Spinal cord (tissue), 10 donors: ENCODE results near the gene CAMKV. TPM values are rescaled to one million over a fixed set of nuclear protein-coding genes. Genes with fewer than 3 reads are reported as not detected.

Experiments used
- DNase-seq, 6 donors: peaks; one replicate each; pipeline versions ENCODE4 v3.0.0 to v3.0.0-alpha.2; 2013 to 2015; ENCODE audit warnings: low spot score in 6 of 6, low read depth in 4 of 6
- H3K27ac ChIP-seq: one replicate; pipeline ENCODE4 v1.5.1; 2013; ENCODE audit warnings: low read depth, low read length, control low read depth
- H3K27me3 ChIP-seq: one replicate; pipeline ENCODE4 v1.6.1; 2013; ENCODE audit warnings: low read length; ENCODE audit not compliant: control insufficient read depth, insufficient read depth
- H3K36me3 ChIP-seq: one replicate; pipeline ENCODE4 v1.6.1; 2013; ENCODE audit warnings: low read length; ENCODE audit not compliant: control insufficient read depth, insufficient read depth
- H3K4me1 ChIP-seq: one replicate; pipeline ENCODE4 v1.6.1; 2013; ENCODE audit warnings: low read length; ENCODE audit not compliant: control insufficient read depth, insufficient read depth
- H3K4me3 ChIP-seq: one replicate; pipeline ENCODE4 v1.5.1; 2013; ENCODE audit warnings: low read depth, low read length, control low read depth
- H3K9me3 ChIP-seq: one replicate; pipeline ENCODE4 v1.6.1; 2013; ENCODE audit warnings: low read length; ENCODE audit not compliant: control insufficient read depth, insufficient read depth
- WGBS: methylation state at CpG from one replicate; pipeline ENCODE4 v1.1.5; 2013; ENCODE audit warnings: missing lambda C conversion rate; ENCODE audit not compliant: insufficient coverage; 5-methylcytosine and 5-hydroxymethylcytosine counted together
- polyA plus RNA-seq, 2 donors: library from polyadenylated mRNA; unstranded; fragments of 120-200 nt; gene quantifications; one replicate each; pipeline ENCODE4 v1.2.1, GENCODE V29; 2013; ENCODE audit not compliant: insufficient read length in 2 of 2
- total RNA-seq, 2 donors: library from RNA; depleted of rRNA in 1 of 2; stranded (reverse); fragments of 120-200 nt in 1 of 2; fragments of >200 nt in 1 of 2; gene quantifications; one replicate each; pipeline versions ENCODE4 v1.2.3 to v1.2.4, GENCODE V29; 2013 to 2014
- donor health status: healthy.

Gene CAMKV
- total and polyA plus RNA-seq, 4 donors = 17.1 to 115 (median 74.1) TPM

GRCh38 chr3:49877716-49878115 lies 8.0 kb upstream of the CAMKV start:
- no CpG with 5 or more reads among the region's 2 CpGs for WGBS
- no peaks in the 10 kb centered on the region for H3K9me3 ChIP-seq
- no peak overlapping the region for H3K27ac ChIP-seq
- peak in 1 of 6 donors; percentile 93 for DNase-seq
- no peak overlapping the region for H3K4me3 ChIP-seq
- no peaks in the 10 kb centered on the region for H3K36me3 ChIP-seq
- peaks cover 31% of the 10 kb centered on the region for H3K4me1 ChIP-seq
- no peaks in the 10 kb centered on the region for H3K27me3 ChIP-seq

- 87% methylated on average over 5 of the region's 5 CpGs for WGBS
- DNase-seq = no peak
- H3K27ac ChIP-seq = no peak overlapping the region
- H3K36me3 ChIP-seq = no peaks in the 10 kb centered on the region
- no peak overlapping the region for H3K4me3 ChIP-seq
- H3K4me1 ChIP-seq = peaks cover 39% of the 10 kb centered on the region
- no peaks in the 10 kb centered on the region for H3K9me3 ChIP-seq
- H3K27me3 ChIP-seq = no peaks in the 10 kb centered on the region
These were observed 6.9 kb upstream of the CAMKV start for GRCh38 chr3:49876567-49876966.

- H3K4me1 ChIP-seq = peaks cover 52% of the 10 kb centered on the region
- WGBS = 95% methylated on average over 8 of the region's 8 CpGs
- no peaks in the 10 kb centered on the region for H3K9me3 ChIP-seq
- H3K27ac ChIP-seq = peak overlapping the region; percentile 8
- DNase-seq = no peak
- no peak overlapping the region for H3K4me3 ChIP-seq
- H3K27me3 ChIP-seq = peaks cover 5% of the 10 kb centered on the region
- H3K36me3 ChIP-seq = no peaks in the 10 kb centered on the region
These were observed 3.9 kb upstream of the CAMKV start for GRCh38 chr3:49873623-49874022.

- peaks cover 60% of the 10 kb centered on the region for H3K4me1 ChIP-seq
- 15% methylated on average over 4 of the region's 4 CpGs for WGBS
- no peak overlapping the region for H3K27ac ChIP-seq
- no peaks in the 10 kb centered on the region for H3K36me3 ChIP-seq
- peaks cover 6% of the 10 kb centered on the region for H3K27me3 ChIP-seq
- DNase-seq = peak in 2 of 6 donors; percentile 70 to 76
- H3K4me3 ChIP-seq = no peak overlapping the region
- H3K9me3 ChIP-seq = no peaks in the 10 kb centered on the region
These were observed 3.1 kb upstream of the CAMKV start for GRCh38 chr3:49872801-49873281.

GRCh38 chr3:49871531-49872153 lies 1.9 kb upstream of the CAMKV start:
- H3K9me3 ChIP-seq = no peaks in the 10 kb centered on the region
- 31% methylated on average over 9 of the region's 10 CpGs for WGBS
- H3K4me3 ChIP-seq = no peak overlapping the region
- peaks cover 71% of the 10 kb centered on the region for H3K4me1 ChIP-seq
- no peaks in the 10 kb centered on the region for H3K36me3 ChIP-seq
- H3K27me3 ChIP-seq = peaks cover 6% of the 10 kb centered on the region
- peak in 2 of 6 donors; percentile 49 to 53 for DNase-seq
- H3K27ac ChIP-seq = peak overlapping the region; percentile 50

- DNase-seq = peak in 2 of 6 donors; percentile 76
- H3K36me3 ChIP-seq = no peaks in the 10 kb centered on the region
- peak overlapping the region; percentile 30 for H3K4me3 ChIP-seq
- peaks cover 6% of the 10 kb centered on the region for H3K27me3 ChIP-seq
- H3K9me3 ChIP-seq = no peaks in the 10 kb centered on the region
- WGBS = 1% methylated on average over 11 of the region's 23 CpGs
- peaks cover 92% of the 10 kb centered on the region for H3K4me1 ChIP-seq
- H3K27ac ChIP-seq = no peak overlapping the region
These were observed 742 bp downstream of the CAMKV start for GRCh38 chr3:49868862-49869466.

GRCh38 chr3:49867871-49868321 lies 1.8 kb downstream of the CAMKV start:
- H3K36me3 ChIP-seq = no peaks in the 10 kb centered on the region
- WGBS = 17% methylated on average over 2 of the region's 7 CpGs
- DNase-seq = peak in 2 of 6 donors; percentile 76 to 84
- H3K27me3 ChIP-seq = peaks cover 6% of the 10 kb centered on the region
- peak overlapping the region; percentile 9 for H3K4me3 ChIP-seq
- peaks cover 81% of the 10 kb centered on the region for H3K4me1 ChIP-seq
- H3K27ac ChIP-seq = no peak overlapping the region
- H3K9me3 ChIP-seq = no peaks in the 10 kb centered on the region

GRCh38 chr3:49867400-49867799 lies 2.3 kb downstream of the CAMKV start:
- H3K36me3 ChIP-seq = no peaks in the 10 kb centered on the region
- DNase-seq = peak in 1 of 6 donors; percentile 64
- H3K9me3 ChIP-seq = no peaks in the 10 kb centered on the region
- H3K4me1 ChIP-seq = peaks cover 76% of the 10 kb centered on the region
- peaks cover 6% of the 10 kb centered on the region for H3K27me3 ChIP-seq
- H3K27ac ChIP-seq = no peak overlapping the region
- H3K4me3 ChIP-seq = peak overlapping the region; percentile 9
- WGBS = 91% methylated on average over 1 of the region's 1 CpG

GRCh38 chr3:49865198-49865784 lies 4.4 kb downstream of the CAMKV start:
- Histone ChIP-seq H3K9me3 (no peaks in the 10 kb centered on the region), H3K27ac (no peak overlapping the region), H3K36me3 (peaks cover 18% of the 10 kb centered on the region), H3K4me3 (no peak overlapping the region), H3K27me3 (peaks cover 6% of the 10 kb centered on the region), H3K4me1 (peaks cover 55% of the 10 kb centered on the region)
- no peak for DNase-seq
- 38% methylated on average over 2 of the region's 7 CpGs for WGBS
